Lower leg skin (tissue), 4 donors: Measurements from ENCODE around the gene LTC4S. TPM values are rescaled to one million over a fixed set of nuclear protein-coding genes. Genes with fewer than 3 reads are reported as not detected.

Source experiments
- DNase-seq, 2 donors: peaks; one replicate each; pipeline ENCODE4 v3.0.0-alpha.2; 2019; ENCODE audit warnings: low spot score in 2 of 2
- H3K4me3 ChIP-seq: fragments of 200-600 bp; sonication (generic); 2 replicates; pipeline ENCODE4 v1.5.1; 2017; ENCODE audit warnings: mild to moderate bottlenecking, low read depth; ENCODE audit not compliant: poor library complexity, severe bottlenecking
- POLR2A ChIP-seq, 2 donors: fragments of 450-650 bp; IDR thresholded peaks; one replicate each; pipeline ENCODE4 v1.6.1; 2016 to 2017; ENCODE audit warnings: antibody characterized with exemption in 2 of 2, mild to moderate bottlenecking in 1 of 2, moderate library complexity in 1 of 2
- WGBS, 2 donors: methylation state at CpG; one replicate each; pipeline ENCODE4 v1.1.5; 2018; 5-methylcytosine and 5-hydroxymethylcytosine counted together
- intact Hi-C: fragments of 100-400 bp; cut with DNase I; formaldehyde crosslinking; loops from one replicate; pipeline ENCODE4 v1.15.0; 2023; ENCODE audit warnings: low total_unique reads
- total RNA-seq, 4 donors: library from RNA; depleted of rRNA; stranded (reverse); fragments of >200 nt; gene quantifications; one replicate each; pipeline ENCODE4 v1.1.0, GENCODE V29; 2016
- TF ChIP-seq, protein P1 (sequence below), 3 donors: fragments of 450-650 bp; IDR thresholded peaks; one replicate each; pipeline ENCODE4 v1.5.1; 2016; ENCODE audit warnings: antibody characterized with exemption in 3 of 3, mild to moderate bottlenecking in 3 of 3, moderate library complexity in 2 of 3

LTC4S gene
- total RNA-seq, 4 donors from 2014 or later, result 3.5 to 14.8 (median 9.6) TPM

DNA sequence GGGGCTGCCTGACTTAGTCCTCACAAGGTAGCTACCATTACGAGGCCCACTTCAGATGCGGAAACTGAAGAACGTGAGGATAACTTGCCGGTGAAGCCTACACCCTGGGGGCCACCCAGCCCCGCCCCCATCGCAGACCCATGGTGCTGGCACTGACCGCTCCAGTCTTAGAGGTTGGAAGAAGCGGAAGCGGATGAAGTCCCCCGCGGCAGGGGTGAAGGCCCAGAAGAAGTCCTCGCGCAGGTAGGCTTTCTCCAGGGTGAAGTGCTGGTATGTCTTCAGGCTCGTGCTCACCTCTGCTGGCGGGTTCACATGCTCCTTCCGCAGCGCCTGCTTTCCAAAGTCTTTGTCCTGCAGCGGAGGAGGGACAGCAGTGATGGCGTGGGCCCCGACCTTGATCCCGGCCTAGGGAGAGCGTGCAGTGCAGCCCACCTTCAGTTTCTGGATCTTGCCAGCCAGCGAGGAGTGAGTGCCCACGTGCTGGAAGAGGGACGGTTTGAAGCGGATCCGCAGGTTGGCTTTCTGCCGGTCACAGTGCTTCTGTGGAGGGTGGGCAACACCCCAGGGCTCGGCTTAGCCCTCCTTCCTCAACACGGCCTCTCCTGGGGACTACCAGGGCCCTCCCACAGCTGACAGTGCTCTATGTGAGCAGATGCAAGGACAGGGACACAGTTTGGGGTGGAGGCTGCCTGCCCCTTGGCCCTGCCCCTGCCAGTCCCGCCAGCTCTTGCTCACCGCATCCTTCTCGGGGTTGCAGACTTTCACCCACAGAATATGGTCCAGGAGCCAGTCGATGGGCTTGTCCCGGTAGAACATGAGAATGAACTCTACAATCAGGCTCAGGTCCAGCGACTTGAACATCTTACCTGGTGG is 5.2 kb downstream of the LTC4S start:
- DNase-seq, result no peak
- 93 to 96% methylated on average over 36 of the region's 36 CpGs for WGBS, 2 donors
- no peak overlapping the region for H3K4me3 ChIP-seq
- TF ChIP-seq, protein P1, sequence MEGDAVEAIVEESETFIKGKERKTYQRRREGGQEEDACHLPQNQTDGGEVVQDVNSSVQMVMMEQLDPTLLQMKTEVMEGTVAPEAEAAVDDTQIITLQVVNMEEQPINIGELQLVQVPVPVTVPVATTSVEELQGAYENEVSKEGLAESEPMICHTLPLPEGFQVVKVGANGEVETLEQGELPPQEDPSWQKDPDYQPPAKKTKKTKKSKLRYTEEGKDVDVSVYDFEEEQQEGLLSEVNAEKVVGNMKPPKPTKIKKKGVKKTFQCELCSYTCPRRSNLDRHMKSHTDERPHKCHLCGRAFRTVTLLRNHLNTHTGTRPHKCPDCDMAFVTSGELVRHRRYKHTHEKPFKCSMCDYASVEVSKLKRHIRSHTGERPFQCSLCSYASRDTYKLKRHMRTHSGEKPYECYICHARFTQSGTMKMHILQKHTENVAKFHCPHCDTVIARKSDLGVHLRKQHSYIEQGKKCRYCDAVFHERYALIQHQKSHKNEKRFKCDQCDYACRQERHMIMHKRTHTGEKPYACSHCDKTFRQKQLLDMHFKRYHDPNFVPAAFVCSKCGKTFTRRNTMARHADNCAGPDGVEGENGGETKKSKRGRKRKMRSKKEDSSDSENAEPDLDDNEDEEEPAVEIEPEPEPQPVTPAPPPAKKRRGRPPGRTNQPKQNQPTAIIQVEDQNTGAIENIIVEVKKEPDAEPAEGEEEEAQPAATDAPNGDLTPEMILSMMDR (IDR thresholded peaks at IDR 0.05), result no peak
- no peak for TF ChIP-seq POLR2A (IDR thresholded peaks at IDR 0.05)
- intact Hi-C loops, result no loop called here

DNA sequence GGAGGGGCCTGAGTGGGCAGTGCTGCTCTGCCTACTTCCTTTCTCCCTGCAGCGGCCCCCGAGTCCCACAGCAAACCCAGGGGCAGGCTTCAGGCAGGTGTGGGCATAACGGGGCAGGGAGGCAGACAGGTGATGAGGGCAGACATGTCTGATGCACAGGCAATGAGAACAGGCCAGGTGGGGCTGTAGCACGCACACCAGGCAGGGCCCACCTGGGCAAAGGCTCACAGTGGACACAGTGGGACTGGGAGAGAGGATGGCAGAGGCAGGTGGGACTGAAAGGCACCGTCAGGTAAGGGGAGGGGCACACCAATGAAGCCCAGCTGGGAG is 5.8 kb downstream of the LTC4S start:
- WGBS, 2 donors, result 84 to 89% methylated on average over 5 of the region's 5 CpGs
- H3K4me3 ChIP-seq, result no peak overlapping the region
- DNase-seq, result no peak
- TF ChIP-seq, protein P1 (IDR thresholded peaks at IDR 0.05), result no peak
- no peak for TF ChIP-seq POLR2A (IDR thresholded peaks at IDR 0.05)
- intact Hi-C loops, result no loop called here

DNA sequence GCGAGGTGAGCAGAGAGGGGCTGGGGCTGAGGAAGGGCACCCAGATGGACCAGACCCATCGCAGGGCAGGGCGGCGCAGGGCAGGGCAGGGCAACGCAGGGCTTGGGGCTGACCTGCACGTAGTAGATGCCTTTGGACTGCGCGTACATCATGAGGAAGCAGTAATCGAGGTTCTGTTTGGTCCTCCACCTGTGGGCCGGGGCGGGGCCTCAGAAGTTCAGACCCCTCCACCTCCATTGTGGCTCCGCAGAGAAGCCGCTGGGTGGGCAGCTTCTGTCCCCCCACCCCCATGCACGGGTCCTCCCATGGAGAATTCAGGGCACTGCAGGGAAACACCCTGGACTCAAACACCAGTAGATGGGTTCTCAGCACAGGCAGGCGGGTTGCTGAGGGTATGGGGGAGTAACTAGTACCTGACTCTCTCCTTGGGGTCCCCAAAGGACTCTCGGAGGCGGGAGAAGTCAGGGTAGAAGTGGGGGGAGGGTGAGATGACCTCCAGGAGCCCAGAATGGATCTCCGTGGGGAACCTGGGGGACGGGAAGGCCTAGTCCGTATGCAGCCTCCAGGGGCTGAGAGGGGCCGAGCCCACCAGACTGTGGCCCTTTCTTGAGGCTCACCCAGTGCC is 6.4 kb downstream of the LTC4S start:
- no peak overlapping the region for H3K4me3 ChIP-seq
- no peak for TF ChIP-seq POLR2A (IDR thresholded peaks at IDR 0.05)
- TF ChIP-seq, protein P1 (IDR thresholded peaks at IDR 0.05), result no peak
- WGBS, 2 donors, result 93% methylated on average over 18 to 20 of the region's 21 CpGs
- intact Hi-C loops, result loop anchor here (10.0 kb wide), 1 partner anchor 105 kb away; the partner anchor contains the start of gene TBC1D9B
- DNase-seq, result peak in 1 of 2 donors; percentile 85

DNA sequence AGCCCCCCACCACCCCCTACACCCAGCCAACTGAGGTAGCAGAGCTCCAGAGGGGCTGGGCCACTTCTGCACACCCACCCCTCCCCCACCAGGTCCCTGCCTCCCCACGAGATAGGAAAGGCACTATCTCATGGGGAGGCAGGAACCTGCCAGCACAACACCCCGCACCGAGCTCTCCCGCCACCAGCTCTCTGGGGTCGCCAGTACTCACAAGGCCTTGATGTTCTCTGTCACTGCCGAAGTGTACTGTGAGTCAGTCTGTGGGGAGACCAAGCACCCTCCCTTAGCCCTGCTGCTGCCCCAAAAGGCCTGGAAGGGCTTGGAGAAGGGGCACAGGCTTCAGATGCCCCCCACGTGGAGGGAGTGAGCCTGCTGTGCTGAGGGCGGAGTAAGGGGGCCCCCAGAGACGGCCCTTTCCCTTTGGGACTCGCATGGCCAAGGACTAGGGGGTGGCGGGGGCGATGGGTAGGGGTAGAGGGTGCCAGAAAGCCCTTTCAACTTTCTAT is 7.0 kb downstream of the LTC4S start:
- WGBS, 2 donors, result 77 to 85% methylated on average over 12 of the region's 12 CpGs
- no peak for DNase-seq
- intact Hi-C loops, result loop anchor here (10.0 kb wide), 1 partner anchor 104 kb away; the partner anchor contains the start of gene TBC1D9B
- H3K4me3 ChIP-seq, result no peak overlapping the region
- TF ChIP-seq, protein P1 (IDR thresholded peaks at IDR 0.05), result no peak
- TF ChIP-seq POLR2A (IDR thresholded peaks at IDR 0.05), result no peak

- H3K4me3 ChIP-seq, result no peak overlapping the region
- intact Hi-C loops, result loop anchor here (10.0 kb wide), 1 partner anchor 103 kb away; the partner anchor contains the start of gene TBC1D9B
- 62 to 76% methylated on average over 61 to 67 of the region's 67 CpGs for WGBS, 2 donors
Measured at GRCh38 chr5:179801304-179802206, 7.8 kb downstream of the LTC4S start.

More at GRCh38 chr5:179801304-179802206, 7.8 kb downstream of the LTC4S start:
- no peak for TF ChIP-seq POLR2A (IDR thresholded peaks at IDR 0.05)
- TF ChIP-seq, protein P1 (IDR thresholded peaks at IDR 0.05), result peak in 1 of 3 donors; percentile 24
- DNase-seq, result peak; percentile 59 to 92
